Activated naive CD4-positive, alpha-beta T cell treated with anti-CD3 and anti-CD28 coated beads, Interleukin-2, amount 50 U/mL, for 24 hours (primary cell): ENCODE results near the gene PLA1A.
"Not testable (repeated sequence)": the region's sequence is repeated elsewhere in the genome, so short reads cannot be mapped to it uniquely, and the experiment has no call there.

Experiments
- H3K27ac Mint-ChIP-seq: one replicate; pipeline ENCODE4 v1.8.0; 2021; ENCODE audit warnings: mild to moderate bottlenecking, mixed read lengths
- H3K27me3 Mint-ChIP-seq: one replicate; pipeline ENCODE4 v1.8.0; 2021; ENCODE audit warnings: mixed read lengths
- H3K36me3 Mint-ChIP-seq: one replicate; pipeline ENCODE4 v1.8.0; 2021; ENCODE audit warnings: mixed read lengths
- H3K4me1 Mint-ChIP-seq: one replicate; pipeline ENCODE4 v1.8.0; 2021; ENCODE audit warnings: mixed read lengths
- H3K4me3 Mint-ChIP-seq: one replicate; pipeline ENCODE4 v1.8.0; 2021; ENCODE audit warnings: mild to moderate bottlenecking, mixed read lengths
- H3K9me3 Mint-ChIP-seq: one replicate; pipeline ENCODE4 v1.8.0; 2021; ENCODE audit warnings: mixed read lengths

The PLA1A gene

DNA sequence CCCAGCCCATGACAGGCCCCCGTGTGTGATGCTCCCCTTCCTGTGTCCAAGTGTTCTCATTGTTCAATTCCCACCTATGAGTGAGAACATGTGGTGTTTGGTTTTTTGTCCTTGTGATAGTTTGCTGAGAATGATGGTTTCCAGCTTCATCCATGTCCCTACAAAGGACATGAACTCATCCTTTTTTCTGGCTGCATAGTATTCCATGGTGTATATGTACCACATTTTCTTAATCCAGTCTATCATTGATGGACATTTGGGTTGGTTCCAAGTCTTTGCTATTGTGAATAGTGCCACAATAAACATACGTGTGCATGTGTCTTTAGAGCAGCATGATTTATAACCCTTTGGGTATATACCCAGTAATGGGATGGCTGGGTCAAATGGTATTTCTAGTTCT lies 34.4 kb upstream of the PLA1A start:
- not testable (repeated sequence) for H3K4me1 Mint-ChIP-seq, H3K27me3 Mint-ChIP-seq, H3K4me3 Mint-ChIP-seq

DNA sequence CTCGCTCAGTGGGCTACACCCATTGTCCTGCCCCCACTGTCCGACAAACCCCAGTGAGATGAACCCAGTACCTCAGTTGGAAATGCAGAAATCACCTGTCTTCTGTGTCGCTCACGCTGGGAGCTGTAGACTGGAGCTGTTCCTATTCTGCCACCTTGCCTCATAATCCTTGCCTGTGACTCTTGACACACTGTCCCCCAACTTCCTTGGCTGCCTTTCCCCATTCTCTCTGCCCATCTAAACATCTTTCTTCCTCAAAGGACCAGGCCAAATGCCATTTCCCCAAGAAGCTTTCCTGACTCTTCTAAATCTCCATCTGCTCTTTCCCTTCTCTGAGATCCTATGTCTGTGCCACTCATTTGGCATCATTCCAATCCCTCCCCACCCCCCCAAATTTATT lies 28.5 kb upstream of the PLA1A start:
- H3K27me3 Mint-ChIP-seq = peaks cover 4% of the 10 kb centered on the region
- H3K9me3 Mint-ChIP-seq = no peaks in the 10 kb centered on the region
- no peak overlapping the region for H3K27ac Mint-ChIP-seq
- no peak overlapping the region for H3K4me3 Mint-ChIP-seq
- no peaks in the 10 kb centered on the region for H3K36me3 Mint-ChIP-seq
- H3K4me1 Mint-ChIP-seq = no peaks in the 10 kb centered on the region

More for the DNA sequence above, 34.4 kb upstream of the PLA1A start:
- H3K27ac Mint-ChIP-seq, H3K36me3 Mint-ChIP-seq, H3K9me3 Mint-ChIP-seq: not testable (repeated sequence)

DNA sequence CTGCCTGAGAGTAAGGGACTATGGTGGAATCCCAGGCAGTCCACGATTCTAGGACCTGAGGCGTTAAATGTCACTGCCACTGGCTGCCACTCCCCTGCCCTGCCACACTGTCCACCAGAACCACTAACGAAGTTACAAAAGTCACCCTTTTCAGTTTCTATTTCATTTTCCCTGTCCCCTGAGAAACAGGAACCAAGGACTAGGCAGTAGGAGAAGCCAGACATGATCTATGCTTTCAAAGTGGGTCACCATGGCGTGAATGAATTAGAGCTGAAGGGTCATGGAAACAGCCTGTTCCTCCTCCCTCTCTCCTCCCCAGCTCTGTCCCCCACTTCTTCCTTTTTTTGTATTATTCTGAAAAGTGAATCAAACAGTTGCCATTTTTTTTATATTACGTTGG lies 27.5 kb upstream of the PLA1A start:
- peaks cover 4% of the 10 kb centered on the region for H3K27me3 Mint-ChIP-seq
- no peak overlapping the region for H3K27ac Mint-ChIP-seq

GRCh38 chr3:119571230-119571629 lies 26.5 kb upstream of the PLA1A start:
- peaks cover 4% of the 10 kb centered on the region for H3K27me3 Mint-ChIP-seq
- no peak overlapping the region for H3K27ac Mint-ChIP-seq
- no peaks in the 10 kb centered on the region for H3K9me3 Mint-ChIP-seq
- H3K4me1 Mint-ChIP-seq = no peaks in the 10 kb centered on the region
- no peak overlapping the region for H3K4me3 Mint-ChIP-seq
- no peaks in the 10 kb centered on the region for H3K36me3 Mint-ChIP-seq

More for the DNA sequence above, 27.5 kb upstream of the PLA1A start:
- no peaks in the 10 kb centered on the region for H3K9me3 Mint-ChIP-seq
- H3K36me3 Mint-ChIP-seq = no peaks in the 10 kb centered on the region
- H3K4me3 Mint-ChIP-seq = no peak overlapping the region
- no peaks in the 10 kb centered on the region for H3K4me1 Mint-ChIP-seq

- Mint-ChIP-seq H3K27me3 (peaks cover 5% of the 10 kb centered on the region), H3K27ac (no peak overlapping the region), H3K36me3 (no peaks in the 10 kb centered on the region), H3K4me1 (no peaks in the 10 kb centered on the region), H3K4me3 (no peak overlapping the region), H3K9me3 (no peaks in the 10 kb centered on the region)
Observed at GRCh38 chr3:119571688-119572087, 26.0 kb upstream of the PLA1A start.

- H3K36me3 Mint-ChIP-seq = no peaks in the 10 kb centered on the region
- H3K27ac Mint-ChIP-seq = no peak overlapping the region
- H3K9me3 Mint-ChIP-seq = no peaks in the 10 kb centered on the region
Observed at GRCh38 chr3:119575507-119575906, 22.2 kb upstream of the PLA1A start.

DNA sequence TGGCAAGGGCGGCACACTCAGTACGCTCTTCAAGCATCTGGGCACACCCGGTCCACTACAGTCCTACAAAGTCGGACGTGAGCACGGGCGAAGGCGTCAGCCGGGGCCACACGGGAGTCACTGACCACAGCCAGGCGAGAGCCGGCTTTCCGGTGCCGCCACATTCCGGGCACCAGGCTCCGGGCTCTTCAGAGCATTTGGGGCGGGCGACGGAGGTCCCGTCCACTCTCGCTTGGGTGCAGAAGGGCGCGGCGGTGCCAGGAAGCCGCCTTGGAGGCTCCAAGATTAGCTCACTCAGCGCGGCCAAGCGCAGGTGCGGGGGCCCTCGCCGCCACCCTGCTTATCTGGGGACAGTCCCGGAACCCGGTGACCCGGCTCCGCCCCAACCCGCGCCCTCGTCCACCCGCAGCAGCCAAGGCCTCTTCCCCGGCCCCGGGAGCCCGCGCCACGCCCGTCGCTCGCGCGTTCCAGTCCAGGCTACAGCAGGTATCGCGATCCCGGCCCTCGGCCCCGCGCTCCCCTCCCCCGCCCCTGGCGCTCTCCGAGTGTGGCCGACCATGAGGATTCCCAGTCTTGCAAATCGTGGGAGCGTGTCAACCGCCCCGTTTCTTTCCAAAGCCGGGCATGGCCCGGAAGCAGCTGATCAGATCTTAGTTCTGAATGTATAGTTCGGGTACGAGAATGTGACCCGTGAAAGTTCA lies 18.2 kb upstream of the PLA1A start, which contains the start of gene ADPRH:
Gene ADPRH, plus strand, starts transcription at position 127 of the 701 bp plus-strand sequence. CDS start 2,678 bp downstream, outside the sequence.
- no peaks in the 10 kb centered on the region for H3K9me3 Mint-ChIP-seq

More at GRCh38 chr3:119575507-119575906, 22.2 kb upstream of the PLA1A start:
- H3K4me1 Mint-ChIP-seq = peaks cover 9% of the 10 kb centered on the region
- H3K4me3 Mint-ChIP-seq = no peak overlapping the region
- H3K27me3 Mint-ChIP-seq = peaks cover 10% of the 10 kb centered on the region

DNA sequence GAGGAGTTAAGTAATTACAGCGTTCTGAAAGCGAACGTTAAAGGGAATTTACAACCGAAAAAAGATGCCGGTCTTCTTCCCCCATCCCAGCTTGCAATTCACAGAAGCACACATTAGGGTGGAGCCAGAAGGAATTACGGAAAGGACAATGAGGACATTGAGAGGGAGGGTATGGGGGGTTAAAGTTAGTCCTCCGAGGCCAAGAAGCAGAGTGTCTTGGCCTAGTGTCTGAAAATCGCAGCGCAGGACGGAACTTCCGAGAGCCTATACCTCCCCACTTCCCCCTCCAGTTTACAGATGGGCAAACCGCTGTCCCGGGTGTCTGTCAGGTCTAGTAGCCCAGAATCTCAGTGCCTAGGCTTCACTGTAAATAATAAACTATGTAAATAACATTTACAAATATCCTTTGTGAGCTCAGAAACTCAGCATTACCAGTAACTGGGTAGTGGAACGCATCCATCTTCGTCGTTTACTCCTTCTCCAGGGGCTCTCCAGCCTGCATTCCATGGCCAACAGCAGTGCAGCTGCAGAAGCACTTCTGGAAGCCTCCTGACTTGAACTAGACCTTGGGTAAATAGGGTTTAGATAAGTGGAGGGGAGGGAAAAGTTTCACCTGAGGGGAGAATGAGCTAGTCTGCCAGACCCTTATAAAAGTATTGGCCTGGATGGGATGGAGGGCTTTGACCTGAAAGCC lies 17.5 kb upstream of the PLA1A start:
- H3K9me3 Mint-ChIP-seq = no peaks in the 10 kb centered on the region
- H3K4me1 Mint-ChIP-seq = peaks cover 15% of the 10 kb centered on the region
- peak overlapping the region; percentile 91 for H3K4me3 Mint-ChIP-seq
- H3K27me3 Mint-ChIP-seq = peaks cover 14% of the 10 kb centered on the region
- no peak overlapping the region for H3K27ac Mint-ChIP-seq
- no peaks in the 10 kb centered on the region for H3K36me3 Mint-ChIP-seq

More for the DNA sequence above, 18.2 kb upstream of the PLA1A start, which contains the start of gene ADPRH:
- H3K4me1 Mint-ChIP-seq = peaks cover 15% of the 10 kb centered on the region
- H3K27me3 Mint-ChIP-seq = peaks cover 14% of the 10 kb centered on the region
- H3K27ac Mint-ChIP-seq = no peak within 1 kb of the TSS
- H3K4me3 Mint-ChIP-seq = peak within 1 kb of the TSS; percentile 91
- H3K36me3 Mint-ChIP-seq = no peaks in the 10 kb centered on the region

DNA sequence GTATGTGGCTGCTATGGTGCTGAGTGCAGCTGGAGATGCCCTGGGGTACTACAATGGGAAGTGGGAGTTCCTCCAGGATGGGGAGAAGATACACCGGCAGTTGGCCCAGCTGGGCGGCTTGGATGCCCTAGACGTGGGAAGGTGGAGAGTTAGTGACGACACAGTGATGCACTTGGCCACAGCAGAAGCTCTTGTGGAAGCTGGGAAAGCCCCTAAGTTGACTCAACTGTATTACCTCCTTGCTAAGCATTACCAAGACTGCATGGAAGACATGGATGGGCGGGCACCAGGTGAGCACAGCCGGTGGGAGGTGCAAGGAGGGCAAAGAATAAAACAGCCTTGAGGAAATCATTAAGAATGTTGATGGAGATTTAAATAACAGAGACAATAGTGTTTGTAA lies 15.5 kb upstream of the PLA1A start:
- H3K4me3 Mint-ChIP-seq = no peak overlapping the region
- H3K27ac Mint-ChIP-seq = no peak overlapping the region
- H3K36me3 Mint-ChIP-seq = no peaks in the 10 kb centered on the region
- peaks cover 13% of the 10 kb centered on the region for H3K27me3 Mint-ChIP-seq
- peaks cover 15% of the 10 kb centered on the region for H3K4me1 Mint-ChIP-seq
- no peaks in the 10 kb centered on the region for H3K9me3 Mint-ChIP-seq

GRCh38 chr3:119585208-119585607 lies 12.5 kb upstream of the PLA1A start:
- H3K4me3 Mint-ChIP-seq = no peak overlapping the region
- H3K36me3 Mint-ChIP-seq = peaks cover 2% of the 10 kb centered on the region
- H3K27ac Mint-ChIP-seq = no peak overlapping the region
- H3K4me1 Mint-ChIP-seq = peaks cover 5% of the 10 kb centered on the region
- peaks cover 13% of the 10 kb centered on the region for H3K27me3 Mint-ChIP-seq
- H3K9me3 Mint-ChIP-seq = no peaks in the 10 kb centered on the region

- Mint-ChIP-seq H3K4me1 (peaks cover 5% of the 10 kb centered on the region), H3K4me3 (no peak overlapping the region), H3K36me3 (peaks cover 2% of the 10 kb centered on the region), H3K27me3 (peaks cover 12% of the 10 kb centered on the region), H3K27ac (no peak overlapping the region), H3K9me3 (no peaks in the 10 kb centered on the region)
Observed at GRCh38 chr3:119585856-119586570, 11.7 kb upstream of the PLA1A start.

DNA sequence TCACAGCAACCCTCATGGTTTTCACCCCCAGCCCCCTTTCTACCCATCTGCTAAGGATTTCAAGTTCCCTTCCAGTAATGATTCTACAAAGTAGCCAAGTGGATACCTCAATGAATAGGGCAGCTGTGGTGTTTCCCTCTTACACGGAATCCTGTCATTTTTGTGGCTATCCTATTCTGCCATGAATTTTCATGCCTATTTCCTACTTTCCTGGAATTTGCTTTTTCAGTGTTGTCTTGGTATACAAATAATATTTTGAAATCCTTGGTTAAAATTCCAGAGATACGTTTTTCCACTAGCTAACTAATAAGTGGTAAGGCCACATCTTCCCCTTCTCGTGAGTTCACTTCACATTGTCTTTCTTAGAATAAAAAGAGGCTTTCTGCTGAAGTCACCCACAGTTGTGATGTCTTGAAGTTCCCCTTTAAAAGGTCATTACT lies 10.9 kb upstream of the PLA1A start:
- peaks cover 5% of the 10 kb centered on the region for H3K4me1 Mint-ChIP-seq
- peaks cover 12% of the 10 kb centered on the region for H3K27me3 Mint-ChIP-seq
- no peak overlapping the region for H3K27ac Mint-ChIP-seq
- peaks cover 2% of the 10 kb centered on the region for H3K36me3 Mint-ChIP-seq
- no peaks in the 10 kb centered on the region for H3K9me3 Mint-ChIP-seq
- H3K4me3 Mint-ChIP-seq = no peak overlapping the region

- H3K27ac Mint-ChIP-seq = no peak overlapping the region
- no peaks in the 10 kb centered on the region for H3K9me3 Mint-ChIP-seq
- peaks cover 10% of the 10 kb centered on the region for H3K27me3 Mint-ChIP-seq
- H3K4me1 Mint-ChIP-seq = no peaks in the 10 kb centered on the region
- peaks cover 2% of the 10 kb centered on the region for H3K36me3 Mint-ChIP-seq
- H3K4me3 Mint-ChIP-seq = no peak overlapping the region
Observed at GRCh38 chr3:119588112-119588511, 9.6 kb upstream of the PLA1A start.

GRCh38 chr3:119589102-119589773 lies 8.4 kb upstream of the PLA1A start:
- H3K4me1 Mint-ChIP-seq = no peaks in the 10 kb centered on the region

DNA sequence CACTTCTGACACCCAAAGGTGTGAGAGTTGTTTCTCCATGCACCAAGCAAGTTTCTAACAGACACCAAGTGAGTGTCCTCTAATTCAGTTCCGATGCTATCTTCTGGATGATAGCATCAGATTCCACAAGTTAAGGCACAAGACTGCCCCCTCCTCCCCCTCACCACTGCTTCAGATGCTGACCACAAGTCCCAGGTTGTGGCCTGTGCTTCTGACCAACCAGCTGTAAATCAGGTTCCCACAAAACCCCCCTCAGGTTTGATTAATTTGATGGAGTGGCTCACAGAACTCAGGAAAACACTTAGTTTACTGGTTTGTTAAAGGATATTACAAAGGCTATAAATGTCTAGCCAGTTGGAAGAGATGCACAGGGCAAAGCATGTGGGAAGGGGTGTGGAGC lies 7.0 kb upstream of the PLA1A start:
- Mint-ChIP-seq H3K27ac (no peak overlapping the region), H3K4me1 (no peaks in the 10 kb centered on the region), H3K36me3 (peaks cover 2% of the 10 kb centered on the region)

More at GRCh38 chr3:119589102-119589773, 8.4 kb upstream of the PLA1A start:
- Mint-ChIP-seq H3K9me3 (no peaks in the 10 kb centered on the region), H3K4me3 (no peak overlapping the region), H3K36me3 (peaks cover 2% of the 10 kb centered on the region), H3K27me3 (peaks cover 11% of the 10 kb centered on the region), H3K27ac (no peak overlapping the region)

More for the DNA sequence above, 7.0 kb upstream of the PLA1A start:
- H3K27me3 Mint-ChIP-seq = peaks cover 11% of the 10 kb centered on the region
- H3K9me3 Mint-ChIP-seq = no peaks in the 10 kb centered on the region
- no peak overlapping the region for H3K4me3 Mint-ChIP-seq
